HEK293T (cell line): ENCODE data around the gene DIDO1.

ENCODE experiments used
- ARNT ChIP-seq: fragments of 450-650 bp; IDR thresholded peaks from 2 replicates; pipeline ENCODE4 v1.6.1; 2017; ENCODE audit warnings: mild to moderate bottlenecking
- BHLHE40 ChIP-seq: fragments of 450-650 bp; IDR thresholded peaks from 2 replicates; pipeline ENCODE4 v1.6.1; 2016; ENCODE audit warnings: mild to moderate bottlenecking, moderate library complexity, borderline replicate concordance
- ELF4 ChIP-seq: fragments of 450-650 bp; IDR thresholded peaks from 2 replicates; pipeline ENCODE4 v1.6.1; 2017; ENCODE audit warnings: antibody characterized with exemption
- FOXA1 ChIP-seq: fragments of 450-650 bp; IDR thresholded peaks from 2 replicates; pipeline ENCODE4 v1.6.1; 2016; ENCODE audit warnings: mild to moderate bottlenecking
- FOXK2 ChIP-seq: fragments of 450-650 bp; IDR thresholded peaks from 2 replicates; pipeline ENCODE4 v1.6.1; 2016; ENCODE audit warnings: mild to moderate bottlenecking
- FOXM1 ChIP-seq: fragments of 450-650 bp; IDR thresholded peaks from 2 replicates; pipeline ENCODE4 v1.6.1; 2017; ENCODE audit warnings: mild to moderate bottlenecking, borderline replicate concordance
- L3MBTL2 ChIP-seq: fragments of 450-650 bp; conservative IDR thresholded peaks from 2 replicates; pipeline ENCODE4 v1.6.1; 2016; ENCODE audit warnings: mild to moderate bottlenecking
- NFRKB ChIP-seq: fragments of 450-650 bp; IDR thresholded peaks from 2 replicates; pipeline ENCODE4 v1.6.1; 2016; ENCODE audit warnings: mild to moderate bottlenecking, moderate library complexity
- PKNOX1 ChIP-seq: fragments of 450-650 bp; IDR thresholded peaks from 2 replicates; pipeline ENCODE4 v1.6.1; 2016
- SP1 ChIP-seq: fragments of 450-650 bp; IDR thresholded peaks from 2 replicates; pipeline ENCODE4 v1.6.1; 2017
- SUZ12 ChIP-seq: fragments of 450-650 bp; IDR thresholded peaks from 2 replicates; pipeline ENCODE4 v1.6.1; 2016; ENCODE audit warnings: mild to moderate bottlenecking
- TARDBP ChIP-seq: fragments of 450-650 bp; IDR thresholded peaks from 2 replicates; pipeline ENCODE4 v1.6.1; 2016
- ZNF384 ChIP-seq: fragments of 450-650 bp; IDR thresholded peaks from 2 replicates; pipeline ENCODE4 v1.6.1; 2016

- TF ChIP-seq ZNF384 (no peak), NFRKB (no peak), TARDBP (no peak), L3MBTL2 (no peak), SP1 (no peak), SUZ12 (no peak), FOXK2 (no peak), FOXM1 (no peak), ARNT (no peak), FOXA1 (no peak), PKNOX1 (no peak), ELF4 (no peak), BHLHE40 (no peak)
Observed at GRCh38 chr20:62944184-62944583, 17.9 kb upstream of the DIDO1 start.
